GOT3 (cell line): ENCODE results near the gene ZNF784.
A peak's percentile ranks its signal among the peaks of the same experiment; 100 is the strongest.

ENCODE experiments used
- DNase-seq: peaks from one replicate; lab custom pipeline; 2025; ENCODE audit warnings: mixed read lengths; lab: John Stamatoyannopoulos, UW

ZNF784 gene

DNA sequence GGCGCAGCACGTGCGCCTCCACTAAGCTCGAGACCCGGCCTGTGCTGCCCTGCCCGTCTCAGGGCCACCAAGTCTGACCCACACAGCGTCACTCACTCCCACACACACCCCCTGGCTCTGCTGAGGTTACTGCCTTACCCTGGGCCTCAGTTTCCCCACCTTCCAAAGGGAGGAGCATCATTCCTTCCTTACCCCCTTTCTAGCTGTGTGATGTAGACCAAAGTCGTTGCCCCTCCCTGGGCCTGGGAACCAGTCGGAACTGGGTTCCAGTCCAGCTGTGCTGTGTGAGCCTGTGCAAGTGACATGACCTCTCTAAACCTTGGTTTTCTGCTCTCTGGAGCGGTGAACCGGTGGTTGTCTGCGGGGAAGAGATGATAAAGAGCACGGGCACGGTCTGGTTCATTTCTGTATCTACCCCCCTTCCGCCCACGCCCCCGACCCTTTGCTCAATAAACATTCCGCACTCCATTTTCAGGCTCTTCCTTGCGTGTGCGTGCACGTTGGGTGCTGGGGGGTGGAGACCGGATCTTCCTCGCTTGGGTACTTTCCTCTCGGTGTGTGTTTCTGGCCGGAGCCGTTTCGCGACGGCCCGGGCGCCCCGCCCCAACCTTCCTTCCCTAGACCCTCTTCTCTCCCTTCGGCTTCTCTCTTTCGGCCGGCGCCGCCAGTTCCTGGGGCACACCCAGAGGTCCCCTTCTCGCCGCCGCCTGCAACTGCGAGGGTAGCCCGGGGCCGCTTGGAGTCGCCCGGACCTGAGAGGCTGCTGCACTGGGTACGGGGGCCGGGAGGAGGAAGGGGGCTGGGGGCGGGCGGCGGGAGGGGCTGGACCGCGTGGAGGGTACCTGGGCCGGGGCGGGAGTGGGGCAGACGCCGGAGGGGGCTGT, 18.9 kb upstream of the ZNF784 start, which contains the start of gene ZNF581:
TSS of gene ZNF581 (plus strand) at position 647 of the 884 bp plus-strand sequence. CDS start 923 bp downstream, outside the sequence.
- DNase-seq, result peak; percentile 47

DNA sequence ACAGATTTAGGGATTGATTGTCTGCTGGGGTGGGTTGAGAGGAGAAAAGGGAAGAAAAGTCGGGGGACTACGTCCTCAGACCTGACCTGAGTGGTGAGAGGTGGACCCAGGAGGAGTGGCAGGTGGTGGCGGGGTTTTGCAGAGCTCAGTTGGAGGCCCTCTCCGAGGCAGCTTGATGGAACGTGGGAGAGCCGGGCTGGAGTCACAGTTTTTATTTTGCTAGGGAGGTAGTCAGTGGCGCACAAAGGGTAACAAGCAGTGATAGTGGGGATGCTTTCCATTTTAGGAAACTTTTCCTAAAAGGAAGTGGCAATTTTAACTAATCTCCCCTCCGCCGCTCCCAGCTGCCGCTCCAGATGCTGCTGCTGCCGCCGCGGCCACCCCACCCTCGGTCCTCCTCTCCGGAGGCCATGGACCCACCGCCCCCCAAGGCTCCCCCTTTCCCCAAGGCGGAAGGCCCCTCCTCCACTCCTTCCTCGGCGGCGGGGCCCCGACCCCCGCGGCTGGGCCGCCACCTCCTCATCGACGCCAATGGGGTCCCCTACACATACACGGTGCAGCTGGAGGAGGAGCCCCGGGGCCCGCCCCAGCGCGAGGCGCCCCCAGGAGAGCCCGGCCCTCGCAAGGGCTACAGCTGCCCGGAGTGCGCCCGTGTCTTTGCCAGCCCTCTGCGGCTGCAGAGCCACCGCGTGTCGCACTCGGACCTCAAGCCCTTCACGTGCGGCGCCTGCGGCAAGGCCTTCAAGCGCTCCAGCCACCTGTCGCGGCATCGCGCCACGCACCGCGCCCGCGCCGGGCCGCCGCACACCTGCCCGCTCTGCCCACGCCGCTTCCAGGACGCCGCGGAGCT, 18.0 kb upstream of the ZNF784 start:
- DNase-seq, result no peak

DNA sequence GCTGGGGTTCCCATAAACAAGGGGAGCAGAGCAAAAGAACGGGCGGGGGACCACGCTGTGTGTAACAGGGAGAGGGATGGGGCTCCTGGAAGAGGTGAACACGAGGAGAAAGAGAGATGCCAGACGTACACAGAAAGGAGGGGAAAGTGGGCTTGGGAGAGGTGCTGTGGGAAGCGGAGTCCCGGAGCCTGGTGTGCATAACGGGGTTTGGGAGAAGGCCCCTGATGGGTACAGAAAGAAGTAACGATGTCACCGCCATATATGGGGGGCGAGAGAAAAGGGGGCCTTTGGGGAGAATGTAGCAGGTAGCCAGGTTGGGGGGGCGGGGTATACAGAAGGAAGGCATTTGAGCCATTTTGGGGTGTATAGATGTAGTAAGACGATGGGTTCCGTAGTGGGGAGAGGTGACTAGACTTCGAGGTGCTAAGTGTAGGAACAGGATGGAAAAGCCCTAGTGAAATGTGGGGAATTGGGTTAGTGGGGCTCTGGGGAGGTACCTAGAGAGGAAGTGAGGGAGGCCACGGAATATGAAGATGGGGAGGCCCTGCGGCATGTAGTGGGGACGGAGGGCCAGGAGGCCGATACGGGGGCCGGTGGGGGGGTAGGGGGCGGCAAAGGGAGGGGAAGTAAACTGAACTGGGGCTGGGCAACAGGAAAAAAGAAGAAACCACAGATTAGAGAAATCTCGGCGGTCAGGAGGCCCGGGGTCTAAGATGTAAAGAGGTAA, 17.2 kb upstream of the ZNF784 start:
- no peak for DNase-seq

DNA sequence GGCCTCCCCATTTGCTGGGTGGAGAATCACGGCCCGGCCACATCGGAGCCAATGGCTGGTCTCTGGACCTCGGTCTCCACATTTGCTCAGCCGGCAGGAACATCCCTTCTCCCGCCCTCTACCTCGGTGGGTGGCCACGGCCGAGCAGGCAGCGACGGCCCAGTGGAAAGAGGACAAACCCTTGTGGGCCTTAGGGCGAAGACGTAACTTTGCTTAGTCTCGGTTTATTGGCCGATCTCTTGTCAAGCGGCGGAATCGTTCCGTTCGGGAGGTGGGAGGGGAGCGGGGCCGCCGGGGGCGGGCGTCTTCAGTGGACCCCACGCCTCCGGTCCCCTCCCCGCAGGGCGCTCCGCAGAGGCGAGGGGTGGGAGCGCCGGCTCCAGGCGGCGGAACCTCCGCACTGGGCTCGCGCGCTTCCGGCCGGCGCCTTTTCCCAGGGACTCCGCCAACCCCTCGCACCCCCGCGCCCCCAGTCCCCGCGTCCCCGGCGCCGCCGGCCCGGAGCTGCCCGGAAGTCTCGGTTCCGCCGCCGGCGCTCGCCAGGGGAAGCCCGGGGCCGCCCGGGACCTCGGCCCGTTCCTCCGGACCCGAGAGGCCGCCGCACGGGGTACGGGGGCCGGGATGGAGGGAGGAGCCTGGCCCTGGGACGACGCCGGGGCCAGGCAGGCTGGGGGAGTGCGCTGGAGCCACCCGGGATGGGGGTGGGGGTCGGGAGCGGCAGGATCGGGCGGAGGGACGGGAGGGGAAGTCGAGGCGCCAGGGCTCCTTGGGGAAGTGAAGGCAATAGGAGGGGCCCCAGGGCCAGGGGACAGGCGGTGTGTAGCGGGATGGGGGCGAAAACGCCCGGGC, 16.4 kb upstream of the ZNF784 start, which contains the start of gene ZNF580:
TSS of gene ZNF580 (plus strand) at position 426 of the 849 bp plus-strand sequence. CDS start 1,507 bp downstream, outside the sequence.
- no peak for DNase-seq

DNA sequence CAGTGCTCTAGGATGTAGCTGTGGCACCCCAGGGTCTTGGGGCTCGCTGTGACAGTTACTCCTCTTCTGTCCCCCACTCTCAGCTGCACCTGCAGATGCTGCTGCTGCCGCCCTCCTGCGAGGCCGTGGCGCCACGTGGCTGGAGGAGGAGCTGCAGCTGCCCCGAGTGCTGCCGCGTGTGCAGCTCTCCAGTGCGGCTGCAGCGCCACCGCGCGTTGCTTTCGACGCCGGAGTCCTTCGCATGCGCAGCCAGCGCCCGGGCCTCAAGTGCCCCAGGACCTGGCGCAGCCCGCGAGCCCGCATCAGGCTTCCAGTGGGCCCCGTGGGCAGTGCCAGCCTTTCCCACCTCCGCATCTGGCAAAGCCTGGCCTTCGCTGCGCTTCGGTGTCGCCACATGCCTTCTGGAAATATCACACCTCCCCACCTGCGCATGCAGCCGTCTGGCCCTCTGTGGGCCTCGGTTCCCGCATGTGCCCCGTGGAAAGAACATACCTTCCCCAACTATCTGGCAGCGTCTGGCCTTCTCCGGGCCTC, 15.7 kb upstream of the ZNF784 start:
- DNase-seq, result no peak

DNA sequence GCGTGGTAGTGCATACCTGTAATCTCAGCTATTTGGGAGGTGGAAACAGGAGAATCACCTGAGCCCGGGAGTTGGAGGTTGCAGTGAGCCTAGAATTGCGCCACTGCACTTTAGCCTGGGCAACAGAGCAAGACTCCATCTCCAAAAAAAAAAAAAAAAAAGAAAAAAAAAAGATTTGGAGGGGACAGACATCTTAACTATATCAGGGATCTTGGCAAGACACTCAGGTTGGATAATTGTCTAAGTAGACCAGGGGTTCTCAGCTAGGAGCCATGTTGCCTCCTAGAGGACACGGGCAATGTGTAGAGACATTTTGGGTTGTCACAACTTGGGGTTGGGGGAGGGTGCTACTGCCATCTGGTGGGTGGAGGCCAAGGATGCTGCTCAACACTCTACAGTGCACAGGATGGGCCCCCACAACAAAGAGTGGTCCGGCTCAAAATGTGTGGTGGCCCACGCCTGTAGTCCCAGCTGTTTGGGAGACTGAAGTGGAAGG, 14.5 kb upstream of the ZNF784 start:
- DNase-seq, result no peak

DNA sequence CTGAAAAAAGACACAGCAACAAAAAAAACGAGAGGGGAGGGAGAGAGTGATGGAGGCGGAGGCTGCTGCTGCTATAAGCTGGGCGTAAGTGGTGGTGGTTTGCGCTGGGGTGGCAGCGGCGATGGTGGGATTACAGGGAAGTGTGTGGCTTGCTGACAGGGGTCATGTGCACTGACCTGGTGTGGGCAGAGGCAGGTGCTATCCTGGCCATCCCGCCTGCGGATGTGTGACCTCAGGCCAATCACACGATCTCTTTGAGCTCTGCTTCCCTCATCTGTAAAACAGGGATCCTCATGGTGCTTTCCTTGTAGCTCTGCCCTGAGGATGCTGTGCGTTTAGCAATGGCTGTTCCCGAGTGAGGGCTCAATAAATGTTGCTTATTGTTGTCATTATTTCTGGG, 13.2 kb upstream of the ZNF784 start:
- DNase-seq, result no peak

DNA sequence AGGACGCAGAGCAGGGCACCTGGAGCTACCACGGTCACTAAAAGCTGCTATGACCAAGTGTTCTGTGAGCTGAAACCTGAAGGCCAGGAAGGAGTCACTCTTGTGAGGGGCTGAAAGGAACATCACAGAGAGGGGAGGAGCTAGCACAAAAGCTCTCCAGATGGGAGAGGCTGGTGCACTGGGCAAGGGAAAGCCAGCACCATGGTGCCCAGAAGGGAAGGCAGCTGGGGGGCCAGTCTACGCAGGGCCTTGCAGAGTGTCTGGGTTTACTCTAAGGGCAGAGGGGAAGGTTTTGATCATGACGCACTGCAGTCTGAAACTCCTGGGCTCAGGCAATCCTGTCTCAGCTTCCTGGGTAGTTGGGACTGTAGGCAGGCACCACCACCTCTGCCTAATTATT, 12.4 kb upstream of the ZNF784 start:
- no peak for DNase-seq

DNA sequence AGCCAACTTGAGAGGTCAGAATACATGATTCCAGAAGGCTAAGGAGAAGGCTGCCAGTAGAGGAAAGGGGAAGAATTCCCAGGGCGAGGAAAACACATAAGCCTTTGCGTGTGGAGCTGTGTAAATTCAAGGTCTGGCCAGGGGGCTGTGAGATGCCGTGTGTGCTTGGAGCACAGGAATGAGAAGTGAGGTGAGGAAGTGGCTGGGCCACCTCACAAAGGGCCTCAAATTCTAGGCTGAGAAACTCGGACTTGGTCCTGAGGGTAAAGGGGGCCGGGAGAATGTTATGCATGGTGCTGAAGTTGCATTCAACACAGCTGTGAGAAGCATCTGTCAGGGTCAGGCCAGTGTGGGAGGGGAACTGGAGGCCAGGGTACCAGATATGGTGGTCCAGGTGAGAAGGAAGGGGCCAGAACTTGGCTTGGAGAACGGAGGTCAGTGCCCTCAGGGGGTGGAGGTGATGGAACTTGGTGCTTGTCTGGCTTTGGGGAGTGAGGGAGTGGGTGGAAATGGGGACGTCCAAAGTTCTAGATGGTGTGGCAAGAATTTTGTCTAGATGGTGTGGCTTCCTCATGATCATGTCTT, 11.6 kb upstream of the ZNF784 start:
- DNase-seq, result no peak

DNA sequence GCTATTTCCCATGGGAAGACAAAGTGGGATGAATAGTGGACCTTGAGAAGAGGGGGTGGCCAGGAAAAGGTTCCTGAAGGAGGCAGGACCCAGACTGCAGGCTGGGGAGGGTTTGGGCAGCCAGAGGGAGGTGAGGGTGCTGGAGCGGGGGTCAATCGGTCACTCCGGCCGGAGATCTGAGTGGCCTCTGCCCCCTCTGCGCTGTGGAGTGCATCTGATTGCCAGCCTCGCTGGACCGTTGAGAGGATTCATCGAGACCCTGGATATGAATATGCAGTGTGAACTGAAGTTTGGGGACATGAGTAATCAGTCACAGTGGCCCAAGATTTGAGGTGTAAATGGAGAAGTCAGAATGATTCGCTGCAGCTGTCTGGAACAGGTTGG, 11.0 kb upstream of the ZNF784 start:
- DNase-seq, result no peak

DNA sequence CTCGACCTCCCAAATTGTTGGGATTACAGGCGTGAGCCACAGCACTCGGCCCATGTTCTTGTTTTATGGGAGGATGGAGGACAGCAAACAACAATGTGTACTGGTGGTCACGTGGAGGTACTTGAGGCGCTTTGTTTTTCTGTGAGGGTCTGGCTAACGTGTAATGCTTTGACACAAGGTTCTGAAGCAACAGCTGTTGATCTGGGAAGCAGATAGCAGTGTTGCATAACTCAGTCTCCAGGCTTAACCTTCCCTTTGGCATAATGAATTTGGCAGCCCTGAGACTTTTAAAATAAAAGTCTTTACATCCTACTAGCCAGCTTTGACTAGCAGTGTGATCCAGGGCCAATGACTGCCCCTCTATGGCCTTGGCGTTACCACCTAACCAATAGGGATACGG, 9.5 kb upstream of the ZNF784 start:
- DNase-seq, result no peak

DNA sequence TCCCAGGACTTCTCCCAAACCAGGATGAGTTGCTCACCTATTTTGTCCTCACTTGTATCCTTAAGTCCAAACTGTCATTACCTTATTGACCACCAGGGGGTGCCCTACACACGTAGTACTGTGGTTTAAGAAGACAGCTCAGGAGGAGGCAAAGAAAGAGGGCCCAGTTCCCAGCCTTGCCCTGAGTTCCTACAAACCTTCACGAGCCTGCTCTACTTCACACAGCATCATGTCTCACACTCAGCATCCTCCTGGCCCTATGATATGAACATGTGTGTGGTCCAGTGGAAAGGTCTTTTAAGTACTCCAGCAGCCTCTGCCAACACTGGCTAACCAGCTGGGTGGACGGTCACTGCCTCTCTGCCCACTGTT, 8.1 kb upstream of the ZNF784 start:
- peak; percentile 36 for DNase-seq

DNA sequence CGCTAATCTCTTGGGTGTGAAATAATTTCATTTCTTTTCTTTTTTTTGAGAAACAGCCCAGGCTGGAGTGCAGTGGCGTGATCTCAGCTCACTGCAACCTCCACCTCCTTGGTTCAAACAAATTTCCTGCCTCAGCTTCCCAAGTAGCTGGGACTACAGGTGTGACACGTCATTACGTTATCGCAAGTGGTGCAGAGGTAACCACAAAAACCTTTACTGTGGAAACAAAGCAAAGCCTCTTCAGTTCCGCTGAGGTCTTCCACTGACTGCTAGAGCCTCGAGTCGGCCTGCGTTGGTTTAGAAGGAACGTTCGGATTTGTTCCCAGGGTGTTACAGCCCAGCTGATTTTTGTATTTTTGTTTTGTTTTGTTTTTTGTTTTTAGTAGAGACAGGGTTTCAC, 2.0 kb upstream of the ZNF784 start:
- DNase-seq, result no peak

DNA sequence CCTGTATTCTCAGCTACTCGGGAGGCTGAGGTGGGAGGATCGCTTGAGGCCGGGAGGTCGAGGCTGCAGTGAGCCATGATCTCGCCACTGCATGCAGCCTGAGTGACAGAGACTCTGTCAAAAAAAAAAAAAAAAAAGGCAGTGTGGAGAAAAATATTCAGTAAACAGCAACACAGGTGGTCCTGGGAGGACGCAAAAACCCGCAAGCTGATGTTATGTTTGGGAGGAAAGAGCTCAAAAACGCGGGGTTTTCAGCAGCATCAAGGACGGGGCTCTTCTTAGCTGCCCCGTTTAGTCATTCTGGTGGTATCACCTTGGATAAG, 599 bp upstream of the ZNF784 start:
- DNase-seq, result no peak

DNA sequence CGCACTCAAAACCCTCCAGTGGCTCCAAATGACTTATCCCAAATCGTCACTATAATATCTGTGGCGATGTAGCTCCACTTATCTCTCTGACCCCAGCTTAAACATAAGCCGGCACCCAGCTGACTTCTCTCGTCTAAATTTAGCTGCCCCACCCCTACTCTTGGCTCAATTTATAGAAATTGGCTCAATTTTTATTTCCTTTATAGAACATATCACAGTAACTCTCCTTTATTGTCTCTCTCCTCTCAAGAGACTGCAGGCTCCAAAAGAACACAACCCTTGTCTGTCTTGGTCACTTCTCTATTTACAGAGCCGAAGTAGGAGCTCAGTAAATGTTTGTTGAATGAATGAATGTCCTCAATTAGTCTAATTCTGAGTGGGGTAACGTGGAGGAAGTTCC, 805 bp downstream of the ZNF784 start:
- no peak for DNase-seq

DNA sequence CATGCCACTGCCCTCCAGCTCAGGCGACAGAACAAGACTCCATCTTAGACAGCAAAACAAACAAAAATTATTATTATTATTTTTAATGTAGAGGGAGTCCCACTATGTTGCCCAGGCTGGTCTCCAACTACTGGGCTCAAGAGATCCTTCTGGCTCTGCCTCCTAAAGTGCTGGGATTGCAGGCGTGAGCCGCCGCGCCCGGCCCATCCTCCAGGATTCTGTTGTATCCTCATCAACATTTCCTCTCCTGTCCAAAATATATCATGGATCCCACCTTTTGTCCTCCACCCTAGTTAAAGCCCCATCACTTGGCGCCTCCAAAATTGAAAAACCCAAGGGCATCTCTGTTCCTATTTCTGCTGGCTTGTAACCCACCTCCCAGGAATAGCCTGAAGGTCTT, 1.2 kb downstream of the ZNF784 start:
- DNase-seq, result no peak

DNA sequence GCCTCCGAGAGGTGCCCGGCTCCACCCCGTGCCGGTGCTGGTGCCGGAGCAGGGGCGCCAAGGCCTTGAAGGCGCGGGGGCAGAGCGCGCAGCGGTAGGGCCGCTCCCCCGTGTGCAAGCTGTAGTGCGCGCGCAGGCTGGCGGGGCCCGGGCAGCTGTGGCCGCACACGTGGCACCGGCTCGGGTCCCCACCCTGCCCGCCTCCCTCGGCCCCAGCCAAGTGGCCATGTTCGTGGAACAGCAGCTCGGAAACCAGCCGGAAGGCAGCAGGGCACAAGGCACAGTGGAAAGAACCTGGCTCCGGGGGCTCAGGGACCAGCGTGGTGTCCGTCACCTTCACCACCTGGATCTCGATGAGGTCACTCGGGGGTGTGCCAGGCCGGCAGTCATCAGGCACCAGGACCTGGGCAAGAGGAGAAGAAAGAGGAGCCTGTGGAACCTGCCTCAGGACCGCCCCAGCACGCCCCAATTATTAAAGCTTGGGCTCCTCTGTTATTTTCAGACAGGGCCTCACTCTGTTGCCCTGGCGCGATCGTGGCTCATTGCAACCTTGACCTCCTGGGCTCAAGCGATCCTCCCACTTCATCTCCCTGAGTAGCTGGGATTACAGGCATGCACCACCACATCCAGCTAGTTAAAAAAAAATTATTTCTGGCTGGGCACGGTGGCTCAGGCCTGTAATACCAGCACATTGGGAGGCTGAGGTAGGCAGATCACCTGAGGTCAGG, 2.0 kb downstream of the ZNF784 start:
- DNase-seq, result no peak

DNA sequence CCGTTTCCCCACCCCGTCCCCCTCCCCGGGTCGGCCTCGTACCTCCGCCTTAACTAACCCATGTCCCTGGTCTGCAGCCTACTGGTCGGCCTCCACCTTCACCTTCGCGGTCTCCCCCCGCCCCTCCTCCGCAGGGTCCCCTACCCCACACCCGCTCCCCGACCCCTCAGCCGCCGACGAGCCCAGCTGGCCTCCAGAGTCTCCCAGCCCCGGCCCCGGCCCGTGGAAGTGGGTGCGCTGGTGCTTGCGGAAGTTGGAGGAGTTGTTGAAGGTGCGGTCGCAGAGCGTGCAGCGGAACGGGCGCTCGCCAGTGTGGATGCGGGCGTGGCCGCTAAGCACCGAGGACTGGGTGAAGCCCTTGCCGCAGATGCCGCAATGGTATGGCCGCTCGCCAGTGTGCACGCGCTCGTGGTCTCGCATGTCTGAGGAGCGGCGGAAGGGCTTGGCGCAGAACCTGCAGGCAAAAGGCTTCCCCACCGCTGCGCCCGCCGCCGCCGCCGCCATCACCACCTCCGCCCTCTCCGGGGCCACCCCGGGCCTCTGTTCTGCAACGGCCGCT, 2.6 kb downstream of the ZNF784 start:
- DNase-seq, result no peak

DNA sequence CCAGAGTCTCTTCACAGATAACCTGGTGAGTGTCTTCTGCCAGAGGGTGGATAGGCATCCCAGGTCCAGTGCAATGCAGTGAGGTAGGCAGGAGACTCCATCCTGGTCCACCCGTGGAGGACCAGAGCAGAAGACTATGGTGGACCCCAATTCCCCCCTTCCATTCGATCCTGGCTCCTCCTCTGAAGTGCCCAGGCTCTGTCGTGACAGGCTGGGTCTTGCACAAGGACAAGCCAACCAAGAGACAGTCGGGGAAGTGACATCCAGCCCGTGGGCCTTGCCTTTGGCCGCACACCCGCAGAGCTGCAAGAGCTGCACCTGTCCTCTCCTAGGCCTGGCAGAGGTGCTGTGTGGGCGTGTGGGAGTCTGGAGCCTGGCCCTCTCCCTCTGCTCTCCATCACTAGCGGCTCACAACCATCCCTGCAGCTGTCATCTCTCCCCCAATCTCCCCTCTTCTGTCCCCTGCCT, 3.1 kb downstream of the ZNF784 start:
- DNase-seq, result no peak
